Activated CD4-positive, alpha-beta T cell treated with anti-CD3 and anti-CD28 coated beads, Interleukin-10, Interleukin-2, amounts not matched to agents 100 ng/mL and 50 ng/mL, durations not matched to agents 16 hours and 8 hours (primary cell): ENCODE results near the gene CCR9.
"Not testable (repeated sequence)": the region's sequence is repeated elsewhere in the genome, so short reads cannot be mapped to it uniquely, and the experiment has no call there.

ENCODE experiments used
- DNase-seq: peaks from one replicate; pipeline ENCODE4 v3.0.0-alpha.2; 2020

CCR9 gene

GRCh38 chr3:45885979-45886705, at the start of gene CCR9:
Gene CCR9, plus strand, starts transcription at chr3:45886543. Its CDS starts 8,391 bp downstream, at chr3:45894934.
- DNase-seq: no peak

- no peak for DNase-seq
These were observed 47.9 kb upstream of the CCR9 start for GRCh38 chr3:45838466-45838865.

GRCh38 chr3:45841420-45841756, 45.0 kb upstream of the CCR9 start:
- peak; percentile 26 for DNase-seq

GRCh38 chr3:45841757-45842491, 44.4 kb upstream of the CCR9 start, which contains the start of gene LZTFL1:
Gene LZTFL1, minus strand, starts transcription at chr3:45842119. Its CDS starts 128 bp downstream, at chr3:45841991.
- peak; percentile 90 for DNase-seq

GRCh38 chr3:45842851-45843625, 43.3 kb upstream of the CCR9 start:
- DNase-seq: no peak

GRCh38 chr3:45844616-45845015, 41.7 kb upstream of the CCR9 start:
- no peak for DNase-seq

- no peak for DNase-seq
These were observed 38.0 kb upstream of the CCR9 start for GRCh38 chr3:45848392-45848791.

GRCh38 chr3:45852828-45853227, 33.5 kb upstream of the CCR9 start:
- DNase-seq: no peak

- DNase-seq: not testable (repeated sequence)
These were observed 30.0 kb upstream of the CCR9 start for GRCh38 chr3:45856323-45856722.

- not testable (repeated sequence) for DNase-seq
These were observed 29.3 kb upstream of the CCR9 start for GRCh38 chr3:45857024-45857423.

GRCh38 chr3:45858809-45859543, 27.4 kb upstream of the CCR9 start:
- no peak for DNase-seq

- no peak for DNase-seq
These were observed 25.9 kb upstream of the CCR9 start for GRCh38 chr3:45860481-45860880.

GRCh38 chr3:45861043-45861719, 25.2 kb upstream of the CCR9 start:
- DNase-seq: peak; percentile 53

- DNase-seq: peak; percentile 71
These were observed 21.4 kb upstream of the CCR9 start for GRCh38 chr3:45864760-45865519.

- no peak for DNase-seq
These were observed 20.8 kb upstream of the CCR9 start for GRCh38 chr3:45865563-45865962.

GRCh38 chr3:45868213-45868612, 18.1 kb upstream of the CCR9 start:
- no peak for DNase-seq

- no peak for DNase-seq
These were observed 17.7 kb upstream of the CCR9 start for GRCh38 chr3:45868650-45869049.

GRCh38 chr3:45869638-45870037, 16.7 kb upstream of the CCR9 start:
- no peak for DNase-seq

- peak; percentile 38 for DNase-seq
These were observed 16.2 kb upstream of the CCR9 start for GRCh38 chr3:45870099-45870498.

- no peak for DNase-seq
These were observed 14.6 kb upstream of the CCR9 start for GRCh38 chr3:45871780-45872179.

- DNase-seq: no peak
These were observed 13.8 kb upstream of the CCR9 start for GRCh38 chr3:45872569-45872968.
